ENCODE data around the gene POM121L12. TPM values are rescaled to one million over a fixed set of nuclear protein-coding genes. Genes with fewer than 3 reads are reported as not detected.

The POM121L12 gene
- total RNA-seq, 1 experiment from 2014 or later = not detected

DNA sequence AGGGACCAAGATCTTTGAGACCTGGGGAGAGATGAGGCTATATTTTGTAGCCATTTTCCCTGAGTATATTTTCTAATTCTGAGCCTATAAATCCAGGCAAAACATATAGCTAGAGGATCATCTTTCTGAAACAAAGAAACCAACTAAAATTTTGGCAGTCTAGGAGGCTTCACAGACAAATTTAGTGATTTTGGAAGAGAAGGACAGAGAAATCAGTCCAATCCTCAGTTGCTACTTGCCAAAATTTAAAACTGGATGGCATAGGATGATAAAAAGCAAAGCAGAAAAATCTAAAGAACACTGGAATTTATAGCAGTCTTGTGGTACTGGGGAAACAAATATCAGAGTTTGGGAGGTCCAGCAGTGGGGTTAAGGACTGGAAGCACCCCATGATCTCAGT is 43.4 kb upstream of the POM121L12 start:
- Histone ChIP-seq H4K20me1 (ENCODE audit: control insufficient read depth, insufficient read depth, insufficient read length) (no peaks in the 10 kb centered on the region), H3K4me2 (ENCODE audit: insufficient read depth, insufficient read length, low read length) (no peak overlapping the region), H2AK5ac (ENCODE audit: insufficient read length, low read length) (no peak overlapping the region), H3K4ac (ENCODE audit: low read depth, low read length) (no peak overlapping the region), H4K5ac (ENCODE audit: insufficient read length, low read depth, low read length) (no peak overlapping the region), H2BK5ac (ENCODE audit: insufficient read length, low read length) (no peak overlapping the region), H3T11ph (ENCODE audit: low read length) (no peak overlapping the region), H3K27me3 (ENCODE audit: insufficient read depth, low read length) (no peaks in the 10 kb centered on the region), H2BK15ac (ENCODE audit: low read depth, low read length) (no peak overlapping the region), H3K23ac (ENCODE audit: insufficient read length, low read depth, low read length) (no peak overlapping the region), H3K79me2 (ENCODE audit: insufficient read depth, low read length) (no peaks in the 10 kb centered on the region), H3K18ac (ENCODE audit: insufficient read length, low read depth, low read length) (no peak overlapping the region), H3K79me1 (ENCODE audit: insufficient read depth, low read depth, low read length, poor library complexity, severe bottlenecking) (no peaks in the 10 kb centered on the region), H3K14ac (ENCODE audit: insufficient read depth, low read length) (no peak overlapping the region), H2BK20ac (ENCODE audit: low read depth, low read length, poor library complexity, severe bottlenecking) (no peak overlapping the region), H3K4me1 (ENCODE audit: insufficient read depth, low read length) (no peaks in the 10 kb centered on the region), H4K8ac (replicated peaks; ENCODE audit: insufficient read length, low read depth, low read length) (no peak overlapping the region), H2BK12ac (ENCODE audit: insufficient read length, low read depth, low read length) (no peak overlapping the region), H3K56ac (ENCODE audit: insufficient read length, low read depth, low read length) (no peak overlapping the region), H3K23me2 (ENCODE audit: insufficient read length, low read depth, low read length, poor library complexity, severe bottlenecking) (no peaks in the 10 kb centered on the region), H4K91ac (ENCODE audit: insufficient read length, low read depth, low read length) (no peak overlapping the region), H2BK120ac (ENCODE audit: low read depth, low read length, poor library complexity, severe bottlenecking) (no peak overlapping the region), H3K9ac (ENCODE audit: extremely low read depth, insufficient read length, low read length) (no peak overlapping the region), H3K9me3 (ENCODE audit: control insufficient read depth, low read depth, low read length) (no peaks in the 10 kb centered on the region), H2AFZ (ENCODE audit: low read length) (no peak overlapping the region), H3K27ac (ENCODE audit: insufficient read length, low read depth, low read length) (no peak overlapping the region)
- Mint-ChIP-seq H3K36me3 (ENCODE audit: insufficient read depth in 1 of 3, low read depth in 3 of 3) (peaks cover 0 to 11% (median 5%) of the 10 kb centered on the region in 3 experiments; a peak in 5 of 7 replicates), H3K27me3 (ENCODE audit: low read depth) (no peaks in the 10 kb centered on the region), H3K9me3 (peaks cover 13 to 15% of the 10 kb centered on the region in 2 experiments), H3K27ac (no peak overlapping the region), H3K4me1 (no peaks in the 10 kb centered on the region), H3K4me3 (no peak overlapping the region)
- no peak for DNase-seq
- TF ChIP-seq, protein P1, sequence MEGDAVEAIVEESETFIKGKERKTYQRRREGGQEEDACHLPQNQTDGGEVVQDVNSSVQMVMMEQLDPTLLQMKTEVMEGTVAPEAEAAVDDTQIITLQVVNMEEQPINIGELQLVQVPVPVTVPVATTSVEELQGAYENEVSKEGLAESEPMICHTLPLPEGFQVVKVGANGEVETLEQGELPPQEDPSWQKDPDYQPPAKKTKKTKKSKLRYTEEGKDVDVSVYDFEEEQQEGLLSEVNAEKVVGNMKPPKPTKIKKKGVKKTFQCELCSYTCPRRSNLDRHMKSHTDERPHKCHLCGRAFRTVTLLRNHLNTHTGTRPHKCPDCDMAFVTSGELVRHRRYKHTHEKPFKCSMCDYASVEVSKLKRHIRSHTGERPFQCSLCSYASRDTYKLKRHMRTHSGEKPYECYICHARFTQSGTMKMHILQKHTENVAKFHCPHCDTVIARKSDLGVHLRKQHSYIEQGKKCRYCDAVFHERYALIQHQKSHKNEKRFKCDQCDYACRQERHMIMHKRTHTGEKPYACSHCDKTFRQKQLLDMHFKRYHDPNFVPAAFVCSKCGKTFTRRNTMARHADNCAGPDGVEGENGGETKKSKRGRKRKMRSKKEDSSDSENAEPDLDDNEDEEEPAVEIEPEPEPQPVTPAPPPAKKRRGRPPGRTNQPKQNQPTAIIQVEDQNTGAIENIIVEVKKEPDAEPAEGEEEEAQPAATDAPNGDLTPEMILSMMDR (conservative IDR thresholded peaks at IDR 0.05) = no peak

All from H9 (cell line).